ENCODE measurements around the gene NEMF.
"Not testable (repeated sequence)": the region's sequence is repeated elsewhere in the genome, so short reads cannot be mapped to it uniquely, and the experiment has no call there.

The NEMF gene

DNA sequence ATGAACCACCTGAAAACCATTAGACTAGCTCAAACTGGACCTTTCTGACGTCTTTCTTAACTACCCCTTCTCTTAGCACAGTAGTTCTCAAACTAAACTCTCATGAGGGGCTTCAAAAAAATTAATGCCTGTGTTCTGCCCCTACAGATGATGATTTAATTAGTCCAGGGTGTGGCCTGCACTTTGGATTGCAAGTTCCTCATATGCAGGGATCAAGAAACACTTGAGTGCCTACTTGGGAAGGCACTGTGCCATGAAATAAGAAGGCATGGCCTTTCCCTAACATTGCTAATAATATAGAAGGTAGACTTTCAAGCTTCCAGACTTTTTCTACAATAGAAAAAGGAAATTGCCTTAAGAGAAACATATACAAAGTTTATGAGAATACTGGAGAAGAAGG, 107.4 kb downstream of the NEMF start:
- DNase-seq: no peak

DNA sequence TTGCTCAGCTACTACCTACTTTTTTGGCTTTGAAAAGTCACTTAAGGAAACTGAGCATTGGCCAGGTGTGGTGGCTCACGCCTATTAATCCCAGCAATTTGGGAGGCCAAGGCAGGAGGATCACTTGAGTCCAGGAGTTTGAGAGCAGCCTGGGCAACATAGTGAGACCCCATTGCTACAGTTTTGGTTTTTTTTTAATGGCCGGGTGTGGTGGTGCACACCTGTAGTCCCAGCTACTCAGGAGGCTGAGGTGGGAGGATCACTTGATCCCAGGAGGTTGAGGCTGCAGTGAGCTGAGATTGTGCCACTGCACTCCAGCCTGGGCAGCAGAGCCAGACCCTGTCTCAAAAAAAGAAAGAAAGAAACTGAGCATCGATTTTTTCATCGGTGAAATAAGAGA, 116.9 kb downstream of the NEMF start:
- DNase-seq: not testable (repeated sequence)

GRCh38 chr14:49733836-49734235, 118.8 kb downstream of the NEMF start:
- DNase-seq: no peak

DNA sequence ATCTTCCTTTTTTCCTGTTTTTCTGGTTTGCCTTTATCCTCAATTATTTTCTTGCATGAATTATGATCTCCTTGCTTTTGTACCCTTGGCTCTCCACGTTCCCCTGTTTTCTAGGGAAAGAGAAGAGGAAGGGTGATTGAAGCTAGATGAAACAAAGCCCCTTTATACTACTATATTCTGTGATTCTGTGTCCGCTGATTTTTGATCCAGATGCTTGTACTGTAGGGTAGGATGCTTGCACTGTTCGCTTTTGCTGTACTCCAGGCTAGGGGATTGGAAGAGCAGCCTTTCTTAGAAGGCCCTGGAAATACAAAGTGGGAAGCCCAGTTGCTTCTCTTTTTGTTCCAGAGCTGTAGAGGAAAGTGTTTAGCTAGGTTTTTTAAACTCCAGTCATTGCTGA, 119.7 kb downstream of the NEMF start:
- no peak for DNase-seq

Measured in fibroblast of skin of right quadriceps (primary cell).